HepG2 (cell line): ENCODE results near the gene MACROD2. TPM values are rescaled to one million over a fixed set of nuclear protein-coding genes. Genes with fewer than 3 reads are reported as not detected.
A peak's percentile ranks its signal among the peaks of the same experiment; 100 is the strongest.

ENCODE experiments used
- ATAC-seq: fragments of 200-7000 bp; cut with Tn5 transposase; 3 replicates; pipeline ENCODE4 v1.9.1; 2020; ENCODE audit warnings: mild to moderate bottlenecking, moderate library complexity
- BruUV-seq: library from RNA; stranded (reverse); fragments of 400-500 nt; replicated peaks from 2 replicates; lab custom pipeline; 2021; lab: Mats Ljungman, UMichigan
- CTCF ChIA-PET: fragments of 300-600 bp; formaldehyde crosslinking; extraction: SDS; loops from one replicate; lab custom pipeline; 2021; ENCODE audit warnings: low total read pairs, inconsistent platforms, low intra/inter-chr PET ratio; lab: Yijun Ruan, JAX
- POLR2A ChIA-PET: fragments of 350-600 bp; sonication (Branson Sonifier 250); formaldehyde crosslinking; loops from one replicate; lab custom pipeline; 2020; ENCODE audit warnings: antibody characterized with exemption, inconsistent platforms; lab: Yijun Ruan, JAX
- DNase-seq: peaks from one replicate; pipeline ENCODE4 v3.0.0-alpha.2; 2015; ENCODE audit warnings: low spot score
- FAIRE-seq: peaks from 3 replicates; lab custom pipeline; 2011; peaks lifted over from hg19 to GRCh38; lab: Jason Lieb, UNC
- H2AFZ ChIP-seq: one replicate; pipeline ENCODE4 v1.6.1; 2011; ENCODE audit warnings: low read length, inconsistent platforms
- H3K27ac ChIP-seq: fragments of 300-600 bp; 3 replicates; pipeline ENCODE4 v1.8.0; 2011; ENCODE audit warnings: mixed run types, mild to moderate bottlenecking, mixed read lengths, low read length, inconsistent platforms; ENCODE audit not compliant: insufficient read depth; ENCODE audit errors: extremely low read length
- H3K27me3 ChIP-seq, 2 experiments: fragments of 200-600 bp in 1 of 2; 2 replicates in 1 of 2; 3 replicates in 1 of 2; pipeline versions ENCODE4 v1.6.0 to v1.8.0; 2011; ENCODE audit warnings: low read length in 2 of 2, mild to moderate bottlenecking in 2 of 2, moderate library complexity in 2 of 2, inconsistent platforms in 1 of 2; ENCODE audit not compliant: insufficient read depth in 2 of 2, control insufficient read depth in 1 of 2
- H3K36me3 ChIP-seq, 2 experiments: fragments of 200-600 bp in 1 of 2; replicated peaks in 1 of 2; 2 replicates in 1 of 2; 3 replicates in 1 of 2; pipeline versions ENCODE4 v1.5.1 to v1.8.0; 2011; ENCODE audit warnings: low read length in 2 of 2, inconsistent platforms in 1 of 2; ENCODE audit not compliant: insufficient read depth in 2 of 2, control insufficient read depth in 1 of 2
- H3K4me1 ChIP-seq: 2 replicates; pipeline ENCODE4 v1.5.1; 2012; ENCODE audit warnings: low read length, inconsistent platforms; ENCODE audit not compliant: insufficient read depth
- H3K4me2 ChIP-seq: 2 replicates; pipeline ENCODE4 v1.6.0; 2011; ENCODE audit warnings: low read depth, low read length, inconsistent platforms
- H3K4me3 ChIP-seq, 3 experiments: fragments of 200-600 bp in 1 of 3; sonication (generic), shearing (Covaris generic) in 1 of 3; replicated peaks in 1 of 3; 2 replicates each; pipeline ENCODE4 v1.5.1; 2011 to 2016; ENCODE audit warnings: low read length in 3 of 3, inconsistent platforms in 2 of 3, low read depth in 2 of 3, mild to moderate bottlenecking in 2 of 3, control low read depth in 1 of 3, mixed read lengths in 1 of 3; ENCODE audit not compliant: insufficient read depth in 1 of 3
- H3K79me2 ChIP-seq: one replicate; pipeline ENCODE4 v1.6.1; 2011; ENCODE audit warnings: low read length, inconsistent platforms; ENCODE audit not compliant: insufficient read depth
- H3K9ac ChIP-seq: 2 replicates; pipeline ENCODE4 v1.6.0; 2011; ENCODE audit warnings: mild to moderate bottlenecking, low read depth, low read length, inconsistent platforms; ENCODE audit not compliant: insufficient read depth
- H3K9me3 ChIP-seq: 2 replicates; pipeline ENCODE4 v1.5.1; 2012; ENCODE audit warnings: mild to moderate bottlenecking, low read length
- H4K20me1 ChIP-seq: 2 replicates; pipeline ENCODE4 v1.6.0; 2011; ENCODE audit warnings: inconsistent platforms, mild to moderate bottlenecking, low read length, moderate library complexity; ENCODE audit not compliant: insufficient read depth
- AGO2 ChIP-seq: fragments of 200-400 bp; formaldehyde crosslinking; optimal IDR thresholded peaks from 2 replicates; pipeline ENCODE3; 2017; ENCODE audit warnings: mild to moderate bottlenecking, low read depth, low read length, moderate library complexity
- ARID5B ChIP-seq: IDR thresholded peaks from 2 replicates; pipeline ENCODE4 v1.4.0; 2020; ENCODE audit warnings: mild to moderate bottlenecking, missing genetic modification reagents
- CBFB ChIP-seq: sonication (generic); formaldehyde crosslinking; IDR thresholded peaks from 2 replicates; pipeline ENCODE4 v1.4.0; 2020; ENCODE audit warnings: missing genetic modification reagents
- CBX1 ChIP-seq: IDR thresholded peaks from one replicate; pipeline ENCODE4 v1.6.1; 2016; ENCODE audit warnings: antibody characterized with exemption, low read depth
- DNMT3B ChIP-seq: conservative IDR thresholded peaks from 2 replicates; pipeline ENCODE4 v1.6.1; 2016; ENCODE audit warnings: missing biosample characterization, control low read depth
- FOXK1 ChIP-seq: sonication (generic); formaldehyde crosslinking; IDR thresholded peaks from 2 replicates; pipeline ENCODE4 v1.4.0; 2020; ENCODE audit warnings: low read depth, missing genetic modification reagents, borderline replicate concordance
- POLR2AphosphoS2 ChIP-seq: IDR thresholded peaks from 2 replicates; pipeline ENCODE4 v1.6.1; 2011; ENCODE audit warnings: low read depth, low read length, improper control_type of control experiment
- RARG ChIP-seq: sonication (generic); formaldehyde crosslinking; IDR thresholded peaks from 2 replicates; pipeline ENCODE4 v1.4.0; 2020; ENCODE audit warnings: low read depth, mild to moderate bottlenecking, missing genetic modification reagents
- YY1 ChIP-seq: IDR thresholded peaks from 2 replicates; pipeline ENCODE4 v1.6.1; 2011; ENCODE audit warnings: low read length, low read depth, moderate library complexity, mild to moderate bottlenecking; ENCODE audit not compliant: insufficient read depth, insufficient replicate concordance
- ZEB1 ChIP-seq: IDR thresholded peaks from 2 replicates; pipeline ENCODE4 v1.6.1; 2012; ENCODE audit warnings: mild to moderate bottlenecking, low read depth, inconsistent platforms; ENCODE audit not compliant: insufficient replicate concordance
- WGBS: methylation state at CpG from one replicate; pipeline ENCODE4 v1.1.6; 2017; ENCODE audit warnings: low lambda C conversion rate; 5-methylcytosine and 5-hydroxymethylcytosine counted together
- in situ Hi-C: cut with HindIII; loops from 2 replicates; pipeline ENCODE4 v1.10.0; 2017; ENCODE audit warnings: low pct_unique_long_range_greater_than_20kb; ENCODE audit not compliant: extremely low pct_ligation_motif_present
- intact Hi-C: fragments of 100-400 bp; cut with micrococcal nuclease; formaldehyde crosslinking; loops from one replicate; pipeline ENCODE4 v1.10.0; 2022; ENCODE audit not compliant: unreplicated experiment
- polyA plus RNA-seq, 8 experiments: library from polyadenylated mRNA; depleted of rRNA in 3 of 8; stranded (reverse) in 7 of 8; unstranded in 1 of 8; fragments of >200 nt; fragmentation: Illumina TruSeq in 4 of 8; extraction: Trizol in 4 of 8; gene quantifications; 2 replicates each; pipeline versions ENCODE4 v1.2.1 to v1.2.3, GENCODE V29; 2011 to 2016; ENCODE audit warnings: low read depth in 4 of 8, missing spikeins in 1 of 8, mixed read lengths in 1 of 8; ENCODE audit not compliant: insufficient read depth in 1 of 8
- total RNA-seq, 5 experiments: library from RNA; depleted of rRNA; stranded (reverse); fragments of >200 nt; fragmentation: Illumina TruSeq; extraction: Trizol; gene quantifications; 2 replicates each; pipeline ENCODE4 v1.2.3, GENCODE V29; 2016; ENCODE audit warnings: low read depth in 1 of 5
- TF ChIP-seq, protein P1 (sequence below): sonication (generic); formaldehyde crosslinking; IDR thresholded peaks from 2 replicates; pipeline ENCODE4 v1.5.0; 2020; ENCODE audit warnings: mild to moderate bottlenecking, missing genetic modification reagents

MACROD2 gene
- total and polyA plus RNA-seq, 2 of the 13 experiments (the other 11 are each of a cell fraction or from before 2014, with no cell fraction given) = 0.13 to 0.51 TPM

GRCh38 chr20:14866841-14867514 lies 871.7 kb downstream of the MACROD2 start (continued):
- TF ChIP-seq ARID5B (CRISPR knock-in tag) = peak; percentile 51; the same call in 1 of the 2 replicates

- intact Hi-C loops = loop anchor here (5.0 kb wide), 2 partner anchors 185 to 540 kb away; partner anchors contain the start of gene FLRT3
- BruUV-seq = no TSS peak
- no peak for FAIRE-seq
- TF ChIP-seq YY1 (no peak), AGO2 (no peak), RARG (CRISPR knock-in tag) (no peak), DNMT3B (CRISPR knock-in tag) (no peak), FOXK1 (CRISPR knock-in tag) (no peak), ZEB1 (no peak), POLR2AphosphoS2 (no peak), CBX1 (no peak), CBFB (CRISPR knock-in tag) (no peak)
- TF ChIP-seq, protein P1, sequence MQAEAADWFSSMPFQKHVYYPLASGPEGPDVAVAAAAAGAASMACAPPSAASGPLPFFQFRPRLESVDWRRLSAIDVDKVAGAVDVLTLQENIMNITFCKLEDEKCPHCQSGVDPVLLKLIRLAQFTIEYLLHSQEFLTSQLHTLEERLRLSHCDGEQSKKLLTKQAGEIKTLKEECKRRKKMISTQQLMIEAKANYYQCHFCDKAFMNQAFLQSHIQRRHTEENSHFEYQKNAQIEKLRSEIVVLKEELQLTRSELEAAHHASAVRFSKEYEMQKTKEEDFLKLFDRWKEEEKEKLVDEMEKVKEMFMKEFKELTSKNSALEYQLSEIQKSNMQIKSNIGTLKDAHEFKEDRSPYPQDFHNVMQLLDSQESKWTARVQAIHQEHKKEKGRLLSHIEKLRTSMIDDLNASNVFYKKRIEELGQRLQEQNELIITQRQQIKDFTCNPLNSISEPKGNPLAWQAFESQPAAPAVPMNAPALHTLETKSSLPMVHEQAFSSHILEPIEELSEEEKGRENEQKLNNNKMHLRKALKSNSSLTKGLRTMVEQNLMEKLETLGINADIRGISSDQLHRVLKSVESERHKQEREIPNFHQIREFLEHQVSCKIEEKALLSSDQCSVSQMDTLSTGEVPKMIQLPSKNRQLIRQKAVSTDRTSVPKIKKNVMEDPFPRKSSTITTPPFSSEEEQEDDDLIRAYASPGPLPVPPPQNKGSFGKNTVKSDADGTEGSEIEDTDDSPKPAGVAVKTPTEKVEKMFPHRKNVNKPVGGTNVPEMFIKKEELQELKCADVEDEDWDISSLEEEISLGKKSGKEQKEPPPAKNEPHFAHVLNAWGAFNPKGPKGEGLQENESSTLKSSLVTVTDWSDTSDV = no peak
Observed at GRCh38 chr20:14877301-14878028, 882.1 kb downstream of the MACROD2 start.

More at GRCh38 chr20:14877301-14878028, 882.1 kb downstream of the MACROD2 start:
- DNase-seq (no peak), ATAC-seq (no peak)
- Histone ChIP-seq H3K27me3 (no peaks in the 10 kb centered on the region), H3K79me2 (no peaks in the 10 kb centered on the region), H3K27ac (no peak overlapping the region), H3K4me3 (no peak overlapping the region), H3K9ac (no peak overlapping the region), H2AFZ (no peak overlapping the region), H3K4me1 (peaks cover 18% of the 10 kb centered on the region), H3K9me3 (no peaks in the 10 kb centered on the region), H3K4me2 (no peak overlapping the region), H3K36me3 (no peaks in the 10 kb centered on the region), H4K20me1 (no peaks in the 10 kb centered on the region)
- ChIA-PET POLR2A (no interaction called here), CTCF (no interaction called here)
- in situ Hi-C loops = no loop called here
- 70% methylated on average over 3 of the region's 3 CpGs for WGBS
